MCF 10A (cell line): Measurements from ENCODE around the gene ZNF177. TPM values are rescaled to one million over a fixed set of nuclear protein-coding genes. Genes with fewer than 3 reads are reported as not detected.

ENCODE experiments used
- BruUV-seq: library from RNA; stranded (reverse); fragments of 400-500 nt; replicated peaks from 2 replicates; lab custom pipeline; 2021; lab: Mats Ljungman, UMichigan
- CTCF ChIA-PET: fragments of 300-600 bp; sonication (Branson Sonifier 250); formaldehyde crosslinking; extraction: SDS; loops from one replicate; lab custom pipeline; 2021; ENCODE audit warnings: antibody characterized with exemption, inconsistent platforms; lab: Yijun Ruan, JAX
- POLR2A ChIA-PET: fragments of 300-600, 350-650 bp; sonication (Branson Sonifier 250); formaldehyde crosslinking; extraction: SDS; loops from one replicate; lab custom pipeline; 2020; ENCODE audit warnings: antibody characterized with exemption, inconsistent platforms; lab: Yijun Ruan, JAX
- DNase-seq: peaks from one replicate; pipeline ENCODE4 v3.0.0-alpha.2; 2018; ENCODE audit not compliant: unreplicated experiment
- H3K27ac Mint-ChIP-seq: one replicate; pipeline ENCODE4 v1.8.0; 2022; ENCODE audit warnings: mild to moderate bottlenecking, low read depth, mixed read lengths; ENCODE audit not compliant: unreplicated experiment
- H3K27me3 Mint-ChIP-seq: one replicate; pipeline ENCODE4 v1.8.0; 2022; ENCODE audit warnings: mixed read lengths; ENCODE audit not compliant: insufficient read depth, unreplicated experiment
- H3K36me3 Mint-ChIP-seq: one replicate; pipeline ENCODE4 v1.8.0; 2022; ENCODE audit warnings: mild to moderate bottlenecking, moderate library complexity, mixed read lengths; ENCODE audit not compliant: insufficient read depth, unreplicated experiment
- H3K4me1 Mint-ChIP-seq: one replicate; pipeline ENCODE4 v1.8.0; 2022; ENCODE audit warnings: mixed read lengths; ENCODE audit not compliant: insufficient read depth, unreplicated experiment
- H3K4me3 Mint-ChIP-seq: one replicate; pipeline ENCODE4 v1.8.0; 2022; ENCODE audit warnings: mild to moderate bottlenecking, moderate library complexity, mixed read lengths; ENCODE audit not compliant: unreplicated experiment
- H3K9me3 Mint-ChIP-seq: one replicate; pipeline ENCODE4 v1.8.0; 2022; ENCODE audit warnings: mixed read lengths; ENCODE audit not compliant: unreplicated experiment
- intact Hi-C: fragments of 100-400 bp; cut with micrococcal nuclease; formaldehyde crosslinking; loops from 2 replicates; pipeline ENCODE4 v1.14.1; 2022
- total RNA-seq: library from RNA; stranded (reverse); gene quantifications from 2 replicates; pipeline ENCODE4 v1.2.3, GENCODE V29; 2022
- TF ChIP-seq, protein P1 (sequence below): fragments of 200-600 bp; IDR thresholded peaks from one replicate; pipeline ENCODE4 v1.8.0; 2022; ENCODE audit warnings: antibody characterized with exemption, mild to moderate bottlenecking; ENCODE audit not compliant: unreplicated experiment

ZNF177 gene
- total RNA-seq, 1 experiment from 2014 or later = 0.79 TPM

DNA sequence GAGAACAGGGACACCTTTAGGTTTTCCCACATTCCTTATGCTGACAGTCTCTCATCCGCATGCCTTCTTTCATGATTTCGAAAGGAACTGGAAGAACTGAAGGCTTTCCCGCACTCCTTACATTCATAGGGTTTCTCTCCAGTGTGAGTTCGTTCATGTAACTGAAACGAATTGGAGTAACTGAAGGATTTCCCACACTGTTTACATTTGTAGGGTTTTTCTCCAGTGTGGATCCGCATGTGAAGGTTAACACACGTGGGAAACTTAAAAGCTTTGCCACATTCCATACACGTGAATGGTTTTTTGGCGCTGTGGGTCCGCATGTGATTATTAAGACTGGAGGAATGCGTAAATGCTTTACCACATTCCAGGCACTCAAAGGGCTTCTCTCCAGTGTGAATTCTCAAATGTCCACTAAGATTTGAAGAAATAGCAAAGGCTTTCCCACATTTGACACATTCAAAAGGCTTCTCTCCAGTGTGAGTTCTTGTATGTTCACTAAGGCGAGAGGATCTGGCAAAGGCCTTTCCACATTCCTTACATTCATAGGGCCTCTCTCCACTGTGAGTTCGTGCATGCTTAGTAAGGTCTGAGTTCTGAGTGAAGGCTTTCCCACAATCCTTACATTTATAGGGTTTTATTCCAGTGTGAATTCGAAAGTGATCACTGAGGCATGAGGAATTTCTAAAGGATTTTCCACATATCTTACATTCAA lies 50.6 kb downstream of the ZNF177 start:
- intact Hi-C loops = no loop called here
- POLR2A ChIA-PET = no interaction called here
- BruUV-seq = TSS peak; percentile 22
- CTCF ChIA-PET = no interaction called here
- H3K27me3 Mint-ChIP-seq = no peaks in the 10 kb centered on the region
- no peak overlapping the region for H3K4me3 Mint-ChIP-seq
- no peak for DNase-seq
- H3K9me3 Mint-ChIP-seq = peaks cover 19% of the 10 kb centered on the region
- H3K4me1 Mint-ChIP-seq = no peaks in the 10 kb centered on the region
- TF ChIP-seq, protein P1, sequence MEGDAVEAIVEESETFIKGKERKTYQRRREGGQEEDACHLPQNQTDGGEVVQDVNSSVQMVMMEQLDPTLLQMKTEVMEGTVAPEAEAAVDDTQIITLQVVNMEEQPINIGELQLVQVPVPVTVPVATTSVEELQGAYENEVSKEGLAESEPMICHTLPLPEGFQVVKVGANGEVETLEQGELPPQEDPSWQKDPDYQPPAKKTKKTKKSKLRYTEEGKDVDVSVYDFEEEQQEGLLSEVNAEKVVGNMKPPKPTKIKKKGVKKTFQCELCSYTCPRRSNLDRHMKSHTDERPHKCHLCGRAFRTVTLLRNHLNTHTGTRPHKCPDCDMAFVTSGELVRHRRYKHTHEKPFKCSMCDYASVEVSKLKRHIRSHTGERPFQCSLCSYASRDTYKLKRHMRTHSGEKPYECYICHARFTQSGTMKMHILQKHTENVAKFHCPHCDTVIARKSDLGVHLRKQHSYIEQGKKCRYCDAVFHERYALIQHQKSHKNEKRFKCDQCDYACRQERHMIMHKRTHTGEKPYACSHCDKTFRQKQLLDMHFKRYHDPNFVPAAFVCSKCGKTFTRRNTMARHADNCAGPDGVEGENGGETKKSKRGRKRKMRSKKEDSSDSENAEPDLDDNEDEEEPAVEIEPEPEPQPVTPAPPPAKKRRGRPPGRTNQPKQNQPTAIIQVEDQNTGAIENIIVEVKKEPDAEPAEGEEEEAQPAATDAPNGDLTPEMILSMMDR = no peak
- no peak overlapping the region for H3K27ac Mint-ChIP-seq
- peaks cover 65% of the 10 kb centered on the region for H3K36me3 Mint-ChIP-seq

DNA sequence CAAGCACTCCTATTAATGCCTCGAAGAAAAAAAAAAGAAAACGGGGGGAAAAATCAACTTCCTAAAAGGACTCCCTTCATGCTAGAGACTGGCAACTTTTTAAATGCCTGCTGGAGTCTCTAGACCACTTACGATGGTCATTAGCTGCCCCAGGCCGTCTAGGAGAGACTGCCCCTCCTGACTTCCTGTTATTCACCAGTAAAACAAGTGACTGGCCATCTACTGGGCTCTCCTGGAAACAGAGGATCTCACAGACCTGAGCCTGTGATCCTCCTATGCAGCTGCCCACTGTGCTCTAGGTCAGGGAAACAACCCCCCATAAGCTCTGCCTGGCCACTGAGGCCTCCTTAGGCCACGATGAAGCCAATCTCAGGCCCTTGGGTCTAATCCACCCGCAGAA lies 65.1 kb downstream of the ZNF177 start:
- TF ChIP-seq, protein P1 = no peak
- no TSS peak for BruUV-seq
- ChIA-PET CTCF (no interaction called here), POLR2A (no interaction called here)
- DNase-seq = no peak
- no peaks in the 10 kb centered on the region for H3K27me3 Mint-ChIP-seq
- H3K9me3 Mint-ChIP-seq = peaks cover 17% of the 10 kb centered on the region
- no peaks in the 10 kb centered on the region for H3K4me1 Mint-ChIP-seq
- H3K4me3 Mint-ChIP-seq = no peak overlapping the region
- intact Hi-C loops = no loop called here
- H3K27ac Mint-ChIP-seq = no peak overlapping the region
- H3K36me3 Mint-ChIP-seq = peaks cover 49% of the 10 kb centered on the region

DNA sequence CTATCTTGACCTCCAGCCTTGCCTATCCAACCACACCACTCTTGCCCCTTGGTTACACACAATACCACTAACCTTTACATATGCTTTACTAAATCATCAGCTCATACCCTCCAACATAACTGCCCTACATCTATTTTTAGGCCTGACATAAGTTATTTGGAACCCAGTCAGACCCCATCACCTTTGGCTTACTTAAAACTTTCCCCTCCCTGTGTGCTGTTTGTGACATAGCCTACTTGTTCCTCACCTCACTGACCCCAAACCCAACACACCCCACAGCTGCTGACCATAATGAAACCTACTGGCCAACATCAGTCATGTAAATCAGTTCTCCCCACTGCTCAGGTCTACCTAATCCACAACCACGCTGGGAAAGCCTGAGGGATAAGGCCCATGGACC lies 67.6 kb downstream of the ZNF177 start:
- H3K4me1 Mint-ChIP-seq = peaks cover 9% of the 10 kb centered on the region
- no peak overlapping the region for H3K4me3 Mint-ChIP-seq
- DNase-seq = no peak
- no TSS peak for BruUV-seq
- H3K36me3 Mint-ChIP-seq = peaks cover 43% of the 10 kb centered on the region
- ChIA-PET POLR2A (no interaction called here), CTCF (interaction anchor here (0.6 to 1.0 kb wide), 3 partner anchors 116 to 777 kb away, joined by 3 to 6 read pairs (median 3); no protein-coding TSS in a partner anchor)
- peak overlapping the region; percentile 11 for H3K27ac Mint-ChIP-seq
- TF ChIP-seq, protein P1 = no peak
- intact Hi-C loops = loop anchor here (10.0 kb wide), 2 partner anchors 296 to 364 kb away; no protein-coding TSS in a partner anchor
- H3K9me3 Mint-ChIP-seq = peaks cover 16% of the 10 kb centered on the region
- no peaks in the 10 kb centered on the region for H3K27me3 Mint-ChIP-seq

DNA sequence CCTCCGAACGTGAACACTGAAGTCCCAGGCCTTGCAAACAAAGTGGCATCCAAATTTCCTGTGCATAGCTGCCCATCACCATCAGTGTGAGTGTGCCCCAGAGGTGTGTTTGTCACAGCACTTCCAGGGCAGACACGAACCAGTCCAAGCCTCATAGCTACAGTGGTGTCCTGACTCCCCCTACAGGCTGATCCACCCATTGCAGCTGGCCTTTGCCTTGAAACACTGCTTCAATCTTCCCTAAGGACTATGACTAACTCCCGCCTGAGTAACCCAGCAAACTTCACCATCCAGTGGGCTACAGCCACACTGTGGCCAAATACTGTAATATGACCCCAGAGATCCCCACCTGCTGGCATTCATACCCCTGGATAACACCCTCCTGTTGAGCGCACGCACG lies 68.7 kb downstream of the ZNF177 start:
- Mint-ChIP-seq H3K27me3 (no peaks in the 10 kb centered on the region), H3K36me3 (peaks cover 47% of the 10 kb centered on the region), H3K9me3 (peaks cover 16% of the 10 kb centered on the region), H3K27ac (no peak overlapping the region), H3K4me3 (no peak overlapping the region), H3K4me1 (peaks cover 9% of the 10 kb centered on the region)
- POLR2A ChIA-PET = no interaction called here
- TF ChIP-seq, protein P1 = no peak
- CTCF ChIA-PET = no interaction called here
- peak; percentile 8 for DNase-seq
- no TSS peak for BruUV-seq
- intact Hi-C loops = loop anchor here (10.0 kb wide), 2 partner anchors 297 to 363 kb away; no protein-coding TSS in a partner anchor

Other genes starting within 250 kb of the ZNF177 start
- gene OR7G1, start 247.2 kb upstream of the ZNF177 start, total RNA-seq = not detected in 2 replicates
- gene OR7G3, start 236.1 kb upstream of the ZNF177 start, total RNA-seq = not detected in 2 replicates
- gene ZNF317, start 222.6 kb upstream of the ZNF177 start, total RNA-seq = 33.9 and 36.6 TPM in 2 replicates
- not detected in 2 replicates for gene OR7D2, start 184.0 kb upstream of the ZNF177 start, total RNA-seq
- not detected in 2 replicates for gene OR7D4, start 143.4 kb upstream of the ZNF177 start, total RNA-seq
- not detected in 2 replicates for gene OR7E24, start 112.1 kb upstream of the ZNF177 start, total RNA-seq
- gene ZNF699, start 53.2 kb upstream of the ZNF177 start, total RNA-seq = 6.4 and 6.7 TPM in 2 replicates
- 10.7 and 13.1 TPM in 2 replicates for gene ZNF559, start 38.8 kb upstream of the ZNF177 start, total RNA-seq
- 17.0 and 23.7 TPM in 2 replicates for gene ZNF266, start 72.6 kb downstream of the ZNF177 start, total RNA-seq
- not detected in 2 replicates for gene ZNF560, start 135.6 kb downstream of the ZNF177 start, total RNA-seq
- 8.1 and 13.2 TPM in 2 replicates for gene ZNF426, start 175.6 kb downstream of the ZNF177 start, total RNA-seq
- gene ZNF121, start 221.5 kb downstream of the ZNF177 start, total RNA-seq = 51.9 and 63.9 TPM in 2 replicates